Medulla oblongata (tissue), 1 donor: Measurements from ENCODE around the gene CARMIL3.

ENCODE experiments used
- DNase-seq: peaks from one replicate; pipeline ENCODE4 v3.0.0-alpha.2; 2015; ENCODE audit errors: extremely low spot score

The CARMIL3 gene

DNA sequence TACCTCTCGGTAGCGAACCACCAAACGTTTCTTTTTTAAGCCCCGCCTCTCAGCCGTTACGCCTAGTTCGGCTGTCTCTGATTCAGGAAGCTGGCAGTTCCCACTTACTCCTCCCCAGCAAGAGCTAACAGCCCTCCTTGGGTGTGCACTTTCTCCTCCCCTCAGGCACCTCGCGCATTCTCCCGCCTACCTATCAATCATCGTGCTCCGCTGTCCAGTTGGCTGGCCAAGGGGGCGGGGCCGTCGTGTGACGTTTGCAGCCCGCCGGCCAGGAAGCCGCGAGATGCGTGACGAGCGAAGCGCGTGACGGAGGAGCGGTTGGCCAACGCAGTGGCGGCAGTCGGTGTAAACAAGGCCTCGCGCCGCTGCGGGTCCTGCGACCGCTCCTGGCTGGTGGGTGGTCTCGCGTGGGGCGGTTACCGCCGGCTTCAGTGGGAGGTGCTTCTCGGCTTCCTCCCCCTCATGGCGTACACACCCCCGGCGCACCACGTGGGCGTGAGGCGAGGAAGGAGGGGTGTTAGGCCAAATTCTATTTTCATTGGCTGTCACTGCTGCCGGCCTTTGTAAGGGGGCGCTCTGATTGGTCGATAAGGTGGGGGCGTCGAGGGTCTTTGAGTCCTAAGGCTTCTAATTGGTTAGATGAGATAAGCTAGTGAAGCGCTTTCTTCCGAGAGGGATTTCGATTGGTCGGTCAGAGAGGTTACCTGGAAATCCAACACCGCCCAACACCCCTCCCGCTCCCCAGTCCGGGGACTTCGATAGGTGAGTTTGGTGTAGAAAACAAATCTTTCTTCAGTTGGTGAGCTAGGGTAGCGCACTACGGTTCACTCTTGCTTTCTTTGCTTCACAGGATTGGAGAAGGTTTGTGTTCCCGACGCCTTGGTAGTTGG, 63.0 kb downstream of the CARMIL3 start, which contains the start of the genes DCAF11 and NRL:
DCAF11 (plus strand) TSS at position 246 of the 890 bp plus-strand sequence. CDS start 818 bp downstream, outside the sequence.
NRL (minus strand) TSS at position 418 of the 890 bp plus-strand sequence. CDS start 32,101 bp downstream, outside the sequence.
- DNase-seq, result peak; percentile 100

DNA sequence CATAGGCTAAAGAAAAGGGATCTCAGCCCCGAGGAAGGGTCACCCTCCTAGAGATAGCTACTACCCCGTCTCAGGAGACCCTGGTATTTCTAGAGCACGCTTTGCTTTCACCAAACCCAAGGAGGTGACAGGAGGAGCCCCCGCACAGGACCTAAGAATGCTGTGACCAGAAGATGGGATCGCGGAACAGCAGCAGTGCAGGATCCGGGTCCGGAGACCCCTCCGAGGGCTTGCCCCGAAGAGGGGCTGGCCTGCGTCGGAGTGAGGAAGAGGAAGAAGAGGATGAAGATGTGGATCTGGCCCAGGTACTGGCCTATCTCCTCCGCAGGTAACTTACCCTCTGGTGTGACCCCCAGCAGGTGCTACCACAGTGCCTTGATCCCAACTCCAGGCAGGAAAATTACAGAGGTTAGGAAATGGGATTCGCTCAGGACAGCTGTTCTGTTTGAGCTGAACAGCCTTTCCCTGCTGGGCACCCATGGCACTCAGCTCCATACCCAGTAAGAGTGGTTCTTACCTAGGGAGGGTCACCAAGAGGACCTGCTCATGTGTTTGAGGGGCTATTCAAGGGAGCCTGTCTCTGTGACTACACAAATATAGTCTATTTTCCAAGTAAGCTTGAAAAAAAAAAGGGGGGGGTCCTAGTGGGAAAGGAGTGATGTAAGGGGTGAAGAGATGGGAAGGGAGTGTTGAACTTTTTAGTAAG, 63.8 kb downstream of the CARMIL3 start:
- no peak for DNase-seq

DNA sequence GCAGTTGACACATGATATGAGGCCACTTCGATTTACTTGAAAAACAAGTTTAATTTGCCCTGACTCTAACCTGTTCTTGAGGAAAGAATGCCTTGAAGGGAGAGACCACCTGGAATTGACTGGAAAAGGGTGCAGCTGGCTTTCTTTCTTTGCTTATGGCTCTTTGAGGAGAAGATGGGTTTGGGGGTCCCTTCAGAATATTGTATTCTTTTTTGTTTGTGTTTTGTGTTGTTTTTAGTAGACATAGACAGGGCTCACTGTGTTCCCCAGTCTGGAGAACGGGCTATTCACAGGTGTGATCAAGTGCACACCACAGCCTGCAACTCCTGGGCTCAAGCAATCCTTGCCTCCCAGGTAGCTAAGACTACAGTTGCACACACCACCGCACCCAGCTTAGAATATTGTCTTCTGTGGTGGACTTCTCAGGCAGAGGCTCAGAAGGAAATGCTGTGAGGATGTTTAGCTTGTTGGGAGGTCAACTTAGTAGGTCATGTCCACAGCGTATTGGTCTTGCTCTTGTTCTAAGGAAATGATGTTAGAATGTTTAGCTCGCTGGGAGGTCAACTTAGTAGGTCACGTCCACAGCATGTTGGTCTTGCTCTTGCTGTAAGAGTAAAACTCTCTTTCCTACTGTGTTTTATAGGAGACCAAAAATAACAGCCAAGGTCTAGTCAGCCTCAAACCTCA, 64.5 kb downstream of the CARMIL3 start:
- no peak for DNase-seq

DNA sequence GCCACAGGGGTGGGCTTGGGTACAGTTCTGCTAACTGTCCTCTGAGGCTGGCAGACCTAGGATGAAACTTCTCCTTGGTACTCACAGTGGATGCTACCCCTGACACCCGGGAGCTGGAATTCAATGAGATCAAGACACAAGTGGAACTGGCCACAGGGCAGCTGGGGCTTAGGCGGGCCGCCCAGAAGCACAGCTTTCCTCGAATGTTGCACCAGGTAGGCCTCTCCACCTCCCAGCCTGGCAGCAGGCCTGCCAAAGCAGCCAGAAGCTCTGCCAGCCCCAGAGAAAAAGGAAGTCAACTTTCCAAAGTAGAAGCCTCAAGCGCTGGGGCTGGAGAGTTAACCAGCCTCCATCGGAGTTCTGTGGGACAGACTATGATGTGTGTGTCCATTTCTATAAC, 65.4 kb downstream of the CARMIL3 start:
- no peak for DNase-seq
